Endothelial cell of umbilical vein (primary cell): Measurements from ENCODE around the gene SECTM1. TPM values are rescaled to one million over a fixed set of nuclear protein-coding genes. Genes with fewer than 3 reads are reported as not detected.

ENCODE experiments used
- BruUV-seq: library from RNA; stranded (reverse); fragments of 400-500 nt; replicated peaks from 2 replicates; lab custom pipeline; 2021; lab: Mats Ljungman, UMichigan
- CTCF ChIA-PET: fragments of 300-600, 350-600 bp; sonication (Branson Sonifier 250); formaldehyde crosslinking; loops from one replicate; lab custom pipeline; 2021; ENCODE audit warnings: antibody characterized with exemption, inconsistent platforms; lab: Charles Lee
- POLR2A ChIA-PET: fragments of 300-600, 350-600 bp; sonication (Branson Sonifier 250); formaldehyde crosslinking; loops from one replicate; lab custom pipeline; 2021; ENCODE audit warnings: antibody characterized with exemption, inconsistent platforms; lab: Charles Lee
- DNase-seq: peaks from one replicate; pipeline ENCODE4 v3.0.0-alpha.2; 2011; ENCODE audit warnings: low read depth, low spot score
- FAIRE-seq: peaks from 2 replicates; lab custom pipeline; 2011; peaks lifted over from hg19 to GRCh38; lab: Jason Lieb, UNC
- H2AFZ ChIP-seq: 2 replicates; pipeline ENCODE4 v1.6.0; 2012; ENCODE audit warnings: low read depth, low read length, control low read depth, inconsistent platforms
- H3K27ac ChIP-seq: 2 replicates; pipeline ENCODE4 v1.5.1; 2011; ENCODE audit warnings: low read depth, mild to moderate bottlenecking, control low read depth, low read length, moderate library complexity; ENCODE audit not compliant: insufficient read depth
- H3K27me3 ChIP-seq, 2 experiments: 2 replicates each; pipeline versions ENCODE4 v1.6.0 to v1.6.1; 2011; ENCODE audit warnings: low read length in 2 of 2, mixed read lengths in 1 of 2; ENCODE audit not compliant: control insufficient read depth in 2 of 2, insufficient read depth in 2 of 2
- H3K36me3 ChIP-seq, 2 experiments: 2 replicates in 1 of 2; 3 replicates in 1 of 2; pipeline ENCODE4 v1.5.1; 2011; ENCODE audit warnings: low read length in 2 of 2, mild to moderate bottlenecking in 1 of 2, moderate library complexity in 1 of 2; ENCODE audit not compliant: control insufficient read depth in 2 of 2, insufficient read depth in 2 of 2; ENCODE audit errors: extremely low read depth in 1 of 2
- H3K4me1 ChIP-seq: 3 replicates; pipeline ENCODE4 v1.5.1; 2011; ENCODE audit warnings: mild to moderate bottlenecking, low read length; ENCODE audit not compliant: control insufficient read depth, insufficient read depth; ENCODE audit errors: extremely low read depth
- H3K4me2 ChIP-seq: 2 replicates; pipeline ENCODE4 v1.6.1; 2011; ENCODE audit warnings: low read length, control low read depth, mixed read lengths; ENCODE audit not compliant: insufficient read depth
- H3K4me3 ChIP-seq, 3 experiments: fragments of 200-600 bp in 1 of 3; sonication (generic), shearing (Covaris generic) in 1 of 3; replicated peaks in 1 of 3; 2 replicates each; pipeline ENCODE4 v1.5.1; 2011 to 2016; ENCODE audit warnings: control low read depth in 3 of 3, low read length in 3 of 3, mild to moderate bottlenecking in 2 of 3, inconsistent platforms in 1 of 3, low read depth in 1 of 3, moderate library complexity in 1 of 3; ENCODE audit not compliant: insufficient read depth in 1 of 3
- H3K79me2 ChIP-seq: 2 replicates; pipeline ENCODE4 v1.6.0; 2012; ENCODE audit warnings: low read length, inconsistent platforms; ENCODE audit not compliant: control insufficient read depth, insufficient read depth
- H3K9ac ChIP-seq: replicated peaks from 2 replicates; pipeline ENCODE3; 2011; ENCODE audit warnings: low read length, control low read depth; ENCODE audit not compliant: insufficient read depth; ENCODE audit errors: extremely low read depth
- H3K9me1 ChIP-seq: replicated peaks from 3 replicates; pipeline ENCODE4 v1.6.0; 2011; ENCODE audit warnings: mild to moderate bottlenecking, low read length; ENCODE audit not compliant: control insufficient read depth, insufficient read depth; ENCODE audit errors: extremely low read depth
- H3K9me3 ChIP-seq: replicated peaks from 2 replicates; pipeline ENCODE4 v1.5.1; 2012; ENCODE audit warnings: low read length, inconsistent platforms; ENCODE audit not compliant: control insufficient read depth, insufficient read depth
- H4K20me1 ChIP-seq: replicated peaks from 2 replicates; pipeline ENCODE3; 2011; ENCODE audit warnings: mild to moderate bottlenecking, low read length; ENCODE audit not compliant: control insufficient read depth, insufficient read depth; ENCODE audit errors: extremely low read depth
- CTCF ChIP-seq, 2 donors: IDR thresholded peaks; 1 replicate in 1 of 2; 2 replicates in 1 of 2; pipeline ENCODE4 v1.5.1; 2011; ENCODE audit warnings: low read length in 2 of 2, mild to moderate bottlenecking in 2 of 2, moderate library complexity in 2 of 2, control low read depth in 1 of 2, inconsistent platforms in 1 of 2, low read depth in 1 of 2; ENCODE audit not compliant: insufficient read depth in 1 of 2; ENCODE audit errors: extremely low read depth in 1 of 2
- EZH2 ChIP-seq: IDR thresholded peaks from 2 replicates; pipeline ENCODE4 v1.6.1; 2012; ENCODE audit warnings: borderline replicate concordance, low read depth, mild to moderate bottlenecking, moderate library complexity, low read length, inconsistent platforms; ENCODE audit not compliant: severe bottlenecking
- FOS ChIP-seq: IDR thresholded peaks from 2 replicates; pipeline ENCODE4 v1.6.1; 2011; ENCODE audit warnings: mild to moderate bottlenecking, low read length, moderate library complexity, borderline replicate concordance; ENCODE audit not compliant: insufficient read depth
- GATA2 ChIP-seq: IDR thresholded peaks from 2 replicates; pipeline ENCODE4 v1.7.0; 2011; ENCODE audit warnings: low read depth, mild to moderate bottlenecking, moderate library complexity, mixed read lengths, low read length; ENCODE audit not compliant: insufficient read length, insufficient read depth
- JUN ChIP-seq: IDR thresholded peaks from 2 replicates; pipeline ENCODE4 v1.6.1; 2011; ENCODE audit warnings: borderline replicate concordance, low read depth; ENCODE audit not compliant: insufficient read length, insufficient read depth
- MAX ChIP-seq: IDR thresholded peaks from 2 replicates; pipeline ENCODE4 v1.6.1; 2011; ENCODE audit not compliant: insufficient read depth, insufficient read length
- MYC ChIP-seq: IDR thresholded peaks from one replicate; pipeline ENCODE4 v1.6.1; 2011; ENCODE audit warnings: mild to moderate bottlenecking, low read depth, low read length
- POLR2A ChIP-seq: IDR thresholded peaks from 2 replicates; pipeline ENCODE4 v1.6.1; 2012; ENCODE audit warnings: low read depth, mild to moderate bottlenecking, control low read depth, low read length
- POLR2AphosphoS5 ChIP-seq: IDR thresholded peaks from 2 replicates; pipeline ENCODE4 v1.6.1; 2012; ENCODE audit warnings: low read depth, mild to moderate bottlenecking, control low read depth, low read length, moderate library complexity; ENCODE audit not compliant: insufficient read depth
- dilution Hi-C: fragments of 300-500 bp; cut with MboI; formaldehyde crosslinking; loops from one replicate; pipeline ENCODE4 v1.15.0; 2019; ENCODE audit warnings: low sequenced_read_pairs; ENCODE audit not compliant: extremely low pct_ligation_motif_present
- intact Hi-C: fragments of 100-400 bp; cut with micrococcal nuclease; formaldehyde crosslinking; loops from one replicate; pipeline ENCODE4 v1.10.0; 2022
- polyA plus RNA-seq, 4 experiments: library from polyadenylated mRNA; depleted of rRNA in 3 of 4; stranded (reverse) in 3 of 4; unstranded in 1 of 4; fragments of >200 nt; gene quantifications; 2 replicates each; pipeline versions ENCODE4 v1.2.1 to v1.2.3, GENCODE V29; 2011 to 2012; ENCODE audit warnings: missing spikeins in 1 of 4
- total RNA-seq: library from RNA; stranded (reverse); gene quantifications from 2 replicates; pipeline ENCODE4 v1.2.3, GENCODE V29; 2021

The SECTM1 gene
- total and polyA plus RNA-seq, 2 donors (not counting 3 experiments of a cell fraction or from before 2014, with no cell fraction given) = 1.9 to 2.3 TPM

GRCh38 chr17:82295472-82295814 is 38.1 kb downstream of the SECTM1 start:
- no peak for DNase-seq
- no peaks in the 10 kb centered on the region for H3K9me3 ChIP-seq
- TF ChIP-seq GATA2 (no peak), CTCF (IDR thresholded peaks at IDR 0.05; ENCODE audit: extremely low read depth in 1 of 2, insufficient read depth in 1 of 2, low read depth in 1 of 2, low read length in 2 of 2) (no peak), MYC (no peak), POLR2A (no peak), MAX (no peak), POLR2AphosphoS5 (no peak), JUN (no peak), EZH2 (no peak), FOS (no peak)
- no peaks in the 10 kb centered on the region for H3K27me3 ChIP-seq
- peaks cover 41% of the 10 kb centered on the region for H3K4me1 ChIP-seq
- no peak overlapping the region for H3K9ac ChIP-seq
- CTCF ChIA-PET = no interaction called here
- H3K9me1 ChIP-seq = no peaks in the 10 kb centered on the region
- no peaks in the 10 kb centered on the region for H3K79me2 ChIP-seq
- H2AFZ ChIP-seq = no peak overlapping the region
- POLR2A ChIA-PET = no interaction called here
- FAIRE-seq = no peak
- no TSS peak for BruUV-seq
- intact Hi-C loops = loop anchor here (5.0 kb wide), 2 partner anchors 42 to 122 kb away; partner anchors contain the start of genes HEXD and OGFOD3
- H3K36me3 ChIP-seq = no peaks in the 10 kb centered on the region
- no peak overlapping the region for H3K27ac ChIP-seq
- dilution Hi-C loops = no loop called here
- H4K20me1 ChIP-seq = no peaks in the 10 kb centered on the region
- no peak overlapping the region for H3K4me2 ChIP-seq
- H3K4me3 ChIP-seq = no peak overlapping the region
